ENCODE data around the gene CRB2. TPM values are rescaled to one million over a fixed set of nuclear protein-coding genes. Genes with fewer than 3 reads are reported as not detected.
A peak's percentile ranks its signal among the peaks of the same experiment; 100 is the strongest.

Gene CRB2
- total and polyA plus RNA-seq, 2 donors (not counting 1 experiment from before 2014, with no cell fraction given): not detected

DNA sequence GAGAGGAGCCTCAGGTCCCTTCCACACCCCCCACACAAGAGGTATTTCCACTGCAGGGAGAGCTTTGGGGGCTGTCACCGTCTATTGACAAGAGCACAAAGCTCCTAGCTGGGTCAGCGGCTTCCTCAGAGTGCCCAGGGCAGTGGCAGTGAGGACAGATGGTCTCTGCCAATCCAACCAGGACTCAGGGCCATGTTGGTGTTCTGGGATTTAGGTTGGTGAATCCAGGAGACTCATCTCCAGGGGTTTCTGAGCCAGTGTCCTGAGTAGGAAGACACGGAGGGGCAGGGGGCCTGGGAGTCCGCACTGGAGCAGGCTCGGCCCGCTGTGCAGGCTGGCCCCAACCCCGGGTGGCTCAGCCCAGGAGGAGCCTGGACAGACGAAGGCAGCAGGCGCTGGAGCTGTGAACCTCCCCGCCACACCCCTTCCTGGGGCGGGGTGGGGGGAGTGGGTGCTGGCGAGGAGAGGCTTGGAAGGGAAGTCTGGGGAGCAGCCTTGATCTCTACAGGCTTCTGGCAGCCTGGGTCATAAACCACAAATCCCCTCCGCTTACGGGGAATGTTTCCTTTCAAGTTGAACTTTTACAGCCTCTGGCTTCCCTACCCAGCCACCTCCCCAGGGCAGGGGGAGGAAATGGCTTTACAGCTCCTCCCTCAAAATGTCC is 19.6 kb downstream of the CRB2 start:
- H3K9me3 ChIP-seq (ENCODE audit: control insufficient read depth, insufficient read depth, low read depth, low read length): no peaks in the 10 kb centered on the region
- no peaks in the 10 kb centered on the region for H3K36me3 ChIP-seq (ENCODE audit: control insufficient read depth, insufficient read depth, low read length)
- H3K79me2 ChIP-seq (ENCODE audit: control insufficient read depth, insufficient read depth, low read length): no peaks in the 10 kb centered on the region
- H3K27me3 ChIP-seq (ENCODE audit: control insufficient read depth, insufficient read depth, low read length): peaks cover 37% of the 10 kb centered on the region
- no peaks in the 10 kb centered on the region for H3K4me1 ChIP-seq (ENCODE audit: control insufficient read depth, extremely low read depth, insufficient read depth, low read length)
- H3K27ac ChIP-seq (ENCODE audit: insufficient read depth, low read length): no peak overlapping the region
- TF ChIP-seq, protein P1, sequence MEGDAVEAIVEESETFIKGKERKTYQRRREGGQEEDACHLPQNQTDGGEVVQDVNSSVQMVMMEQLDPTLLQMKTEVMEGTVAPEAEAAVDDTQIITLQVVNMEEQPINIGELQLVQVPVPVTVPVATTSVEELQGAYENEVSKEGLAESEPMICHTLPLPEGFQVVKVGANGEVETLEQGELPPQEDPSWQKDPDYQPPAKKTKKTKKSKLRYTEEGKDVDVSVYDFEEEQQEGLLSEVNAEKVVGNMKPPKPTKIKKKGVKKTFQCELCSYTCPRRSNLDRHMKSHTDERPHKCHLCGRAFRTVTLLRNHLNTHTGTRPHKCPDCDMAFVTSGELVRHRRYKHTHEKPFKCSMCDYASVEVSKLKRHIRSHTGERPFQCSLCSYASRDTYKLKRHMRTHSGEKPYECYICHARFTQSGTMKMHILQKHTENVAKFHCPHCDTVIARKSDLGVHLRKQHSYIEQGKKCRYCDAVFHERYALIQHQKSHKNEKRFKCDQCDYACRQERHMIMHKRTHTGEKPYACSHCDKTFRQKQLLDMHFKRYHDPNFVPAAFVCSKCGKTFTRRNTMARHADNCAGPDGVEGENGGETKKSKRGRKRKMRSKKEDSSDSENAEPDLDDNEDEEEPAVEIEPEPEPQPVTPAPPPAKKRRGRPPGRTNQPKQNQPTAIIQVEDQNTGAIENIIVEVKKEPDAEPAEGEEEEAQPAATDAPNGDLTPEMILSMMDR (conservative IDR thresholded peaks at IDR 0.05 in 1 of 2, IDR thresholded peaks at IDR 0.05 in 1 of 2; ENCODE audit: low read depth in 1 of 2, low read length in 2 of 2): no peak
- TF ChIP-seq EZH2 (IDR thresholded peaks at IDR 0.05; ENCODE audit: low read length, missing control alignments): no peak
- no peaks in the 10 kb centered on the region for H4K20me1 ChIP-seq (ENCODE audit: control insufficient read depth, extremely low read depth, insufficient read depth, low read length)
- DNase-seq (ENCODE audit: low read depth in 2 of 2): peak; percentile 12 to 29
- H3K4me3 ChIP-seq (replicated peaks in 1 of 4; ENCODE audit: control extremely low read depth in 1 of 4, insufficient read depth in 1 of 4, low read depth in 3 of 4, low read length in 4 of 4): no peak overlapping the region
- H3K9ac ChIP-seq (ENCODE audit: insufficient read depth, low read length): no peak overlapping the region
- H3K4me2 ChIP-seq (ENCODE audit: extremely low read depth, insufficient read depth, low read length): no peak overlapping the region
- H2AFZ ChIP-seq (ENCODE audit: low read length): no peak overlapping the region

DNA sequence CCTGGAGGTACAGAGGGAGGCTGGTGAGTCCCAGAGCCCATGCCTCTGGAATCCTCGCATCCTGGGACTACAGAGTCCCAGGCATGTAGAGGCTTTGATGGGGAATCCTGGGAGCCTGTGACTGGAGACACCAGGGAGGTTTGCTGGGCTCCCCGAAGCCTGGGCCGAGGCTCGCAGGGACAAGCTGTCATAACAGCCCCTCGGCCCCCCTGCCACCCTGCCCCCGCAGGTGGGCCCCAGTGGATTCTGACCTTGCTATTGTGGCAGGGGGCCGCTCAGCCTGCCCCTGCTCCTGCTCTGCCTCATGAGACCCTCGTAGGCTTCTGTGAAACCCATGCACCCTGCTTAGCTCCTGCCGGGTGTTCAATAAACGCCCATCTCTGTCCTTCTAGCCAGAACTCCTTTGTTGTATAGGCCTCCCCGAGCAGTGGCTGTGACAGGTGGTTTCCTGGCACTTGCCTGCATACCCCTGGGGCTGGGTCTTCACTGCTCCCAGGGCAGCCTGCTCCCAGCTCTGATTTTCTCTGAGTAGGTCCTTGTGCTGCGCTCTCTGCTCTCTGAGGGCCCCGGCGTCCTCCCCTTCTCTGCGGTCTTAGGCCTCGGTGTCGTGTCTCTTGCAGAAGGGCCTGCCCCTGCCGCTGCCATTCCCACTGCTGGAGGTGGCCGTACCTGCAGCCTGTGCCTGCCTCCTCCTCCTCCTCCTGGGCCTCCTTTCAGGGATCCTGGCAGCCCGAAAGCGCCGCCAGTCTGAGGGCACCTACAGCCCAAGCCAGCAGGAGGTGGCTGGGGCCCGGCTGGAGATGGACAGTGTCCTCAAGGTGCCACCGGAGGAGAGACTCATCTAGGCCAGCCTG is 20.4 kb downstream of the CRB2 start:
- Histone ChIP-seq H3K27me3 (ENCODE audit: control insufficient read depth, insufficient read depth, low read length) (peaks cover 37% of the 10 kb centered on the region), H3K4me2 (ENCODE audit: extremely low read depth, insufficient read depth, low read length) (no peak overlapping the region), H2AFZ (ENCODE audit: low read length) (no peak overlapping the region), H4K20me1 (ENCODE audit: control insufficient read depth, extremely low read depth, insufficient read depth, low read length) (no peaks in the 10 kb centered on the region), H3K4me3 (replicated peaks in 1 of 4; ENCODE audit: control extremely low read depth in 1 of 4, insufficient read depth in 1 of 4, low read depth in 3 of 4, low read length in 4 of 4) (no peak overlapping the region), H3K9me3 (ENCODE audit: control insufficient read depth, insufficient read depth, low read depth, low read length) (no peaks in the 10 kb centered on the region), H3K79me2 (ENCODE audit: control insufficient read depth, insufficient read depth, low read length) (no peaks in the 10 kb centered on the region), H3K36me3 (ENCODE audit: control insufficient read depth, insufficient read depth, low read length) (no peaks in the 10 kb centered on the region), H3K9ac (ENCODE audit: insufficient read depth, low read length) (no peak overlapping the region), H3K4me1 (ENCODE audit: control insufficient read depth, extremely low read depth, insufficient read depth, low read length) (no peaks in the 10 kb centered on the region), H3K27ac (ENCODE audit: insufficient read depth, low read length) (no peak overlapping the region)
- no peak for TF ChIP-seq EZH2 (IDR thresholded peaks at IDR 0.05; ENCODE audit: low read length, missing control alignments)
- TF ChIP-seq, protein P1 (conservative IDR thresholded peaks at IDR 0.05 in 1 of 2, IDR thresholded peaks at IDR 0.05 in 1 of 2; ENCODE audit: low read depth in 1 of 2, low read length in 2 of 2): no peak
- DNase-seq (ENCODE audit: low read depth in 2 of 2): no peak

DNA sequence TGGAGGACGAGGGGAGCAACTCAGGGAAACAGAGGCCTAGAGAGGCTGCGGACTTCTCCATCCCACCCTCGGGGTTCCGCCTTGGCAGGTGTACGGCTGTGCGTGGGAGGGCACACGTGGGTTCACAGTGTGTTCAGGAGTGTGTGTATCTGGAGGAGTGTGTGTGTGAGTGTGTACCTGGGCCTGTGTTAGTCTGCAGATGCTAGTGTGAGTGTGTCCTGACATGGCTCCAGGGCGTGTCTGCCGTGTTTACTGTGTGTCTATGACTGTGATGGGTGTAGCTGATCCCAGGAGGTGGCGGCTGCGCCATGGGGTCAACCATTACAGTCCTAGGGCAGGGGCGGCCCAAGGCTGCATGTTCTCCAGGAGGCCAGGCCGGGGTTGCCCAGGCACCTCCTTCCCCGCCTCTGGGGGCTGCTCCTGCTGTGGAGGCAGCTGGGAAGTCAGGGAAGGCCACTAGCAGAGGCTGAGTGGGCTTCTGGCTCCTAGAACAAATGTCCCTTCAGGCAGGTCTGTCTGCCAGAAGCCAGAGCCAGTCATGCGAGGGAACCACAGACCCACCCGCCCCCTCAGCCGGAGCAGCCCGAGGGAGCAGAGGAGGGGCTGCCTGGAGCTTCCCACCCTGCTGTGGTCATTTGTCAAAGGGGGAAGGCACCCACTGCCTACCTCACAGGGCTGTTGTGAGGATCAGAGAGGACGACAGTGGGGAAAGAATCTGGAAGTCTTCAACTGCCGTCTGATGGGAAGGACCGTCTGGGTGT is 21.4 kb downstream of the CRB2 start:
- DNase-seq (ENCODE audit: low read depth in 2 of 2): peak in 1 of 2 donors; percentile 30
- peaks cover 30% of the 10 kb centered on the region for H3K27me3 ChIP-seq (ENCODE audit: control insufficient read depth, insufficient read depth, low read length)
- no peak overlapping the region for H3K27ac ChIP-seq (ENCODE audit: insufficient read depth, low read length)
- no peak overlapping the region for H3K9ac ChIP-seq (ENCODE audit: insufficient read depth, low read length)
- no peak overlapping the region for H2AFZ ChIP-seq (ENCODE audit: low read length)
- H3K4me1 ChIP-seq (ENCODE audit: control insufficient read depth, extremely low read depth, insufficient read depth, low read length): no peaks in the 10 kb centered on the region
- no peak overlapping the region for H3K4me2 ChIP-seq (ENCODE audit: extremely low read depth, insufficient read depth, low read length)
- no peaks in the 10 kb centered on the region for H4K20me1 ChIP-seq (ENCODE audit: control insufficient read depth, extremely low read depth, insufficient read depth, low read length)
- H3K79me2 ChIP-seq (ENCODE audit: control insufficient read depth, insufficient read depth, low read length): no peaks in the 10 kb centered on the region
- no peaks in the 10 kb centered on the region for H3K36me3 ChIP-seq (ENCODE audit: control insufficient read depth, insufficient read depth, low read length)
- TF ChIP-seq, protein P1 (conservative IDR thresholded peaks at IDR 0.05 in 1 of 2, IDR thresholded peaks at IDR 0.05 in 1 of 2; ENCODE audit: low read depth in 1 of 2, low read length in 2 of 2): no peak
- no peak for TF ChIP-seq EZH2 (IDR thresholded peaks at IDR 0.05; ENCODE audit: low read length, missing control alignments)
- H3K4me3 ChIP-seq (replicated peaks in 1 of 4; ENCODE audit: control extremely low read depth in 1 of 4, insufficient read depth in 1 of 4, low read depth in 3 of 4, low read length in 4 of 4): no peak overlapping the region
- no peaks in the 10 kb centered on the region for H3K9me3 ChIP-seq (ENCODE audit: control insufficient read depth, insufficient read depth, low read depth, low read length)

Data from fibroblast of lung (primary cell).